ENCODE results near the gene MEA1. TPM values are rescaled to one million over a fixed set of nuclear protein-coding genes. Genes with fewer than 3 reads are reported as not detected.

The MEA1 gene
- total and polyA plus RNA-seq, 10 of the 15 experiments (the other 5 are each of a cell fraction or from before 2014, with no cell fraction given): 59.1 to 148 (median 96.4) TPM

- intact Hi-C loops (cut with micrococcal nuclease; ENCODE audit: unreplicated experiment): no loop called here
- Histone ChIP-seq H3K9ac (ENCODE audit: control insufficient read depth, insufficient read depth, low read length) (peak overlapping the region; percentile 73), H3K27me3 (replicated peaks in 1 of 2; ENCODE audit: control insufficient read depth in 2 of 2, insufficient read depth in 2 of 2, low read length in 1 of 2) (no peaks in the 10 kb centered on the region), H3K79me2 (ENCODE audit: control insufficient read depth, insufficient read depth, low read length) (peaks cover 23% of the 10 kb centered on the region), H3K27ac (ENCODE audit: control insufficient read depth, insufficient read depth) (peak overlapping the region; percentile 60), H3K36me3 (ENCODE audit: control insufficient read depth in 2 of 2, insufficient read depth in 2 of 2, low read length in 1 of 2) (peaks cover 15 to 17% of the 10 kb centered on the region in 2 experiments), H3K9me3 (replicated peaks; ENCODE audit: control insufficient read depth, insufficient read depth, low read length) (no peaks in the 10 kb centered on the region), H4K20me1 (ENCODE audit: control insufficient read depth, insufficient read depth) (no peaks in the 10 kb centered on the region), H3K4me2 (ENCODE audit: control insufficient read depth, insufficient read depth) (peak overlapping the region; percentile 98), H3K4me1 (ENCODE audit: control insufficient read depth, insufficient read depth, low read length) (peaks cover 7% of the 10 kb centered on the region), H3K4me3 (peak overlapping the region; percentile 85), H2AFZ (ENCODE audit: control insufficient read depth, low read depth, low read length) (peak overlapping the region; percentile 75)
- ChIA-PET CTCF (interaction anchor here (1.4 to 2.5 kb wide), 6 partner anchors 12 to 134 kb away, joined by 3 to 10 read pairs (median 4); partner anchors contain the start of gene PEX6), RAD21 (ENCODE audit: unreplicated experiment) (interaction anchor here (0.6 to 1.6 kb wide), 10 partner anchors 9 to 450 kb away, joined by 3 to 9 read pairs (median 4); partner anchors contain the start of genes CNPY3, CUL7, PEX6 and PPP2R5D), SMC1A (ENCODE audit: uncharacterized antibody, unreplicated experiment) (interaction anchor here (0.7 to 2.8 kb wide), 12 partner anchors 8 to 564 kb away, joined by 3 to 13 read pairs (median 5); partner anchors contain the start of genes CNPY3, CUL7, KLC4 and MRPL2), POLR2A (interaction anchor here (0.6 to 3.3 kb wide), 15 partner anchors 8 to 449 kb away, joined by 3 to 22 read pairs (median 8); partner anchors contain the start of genes CNPY3, CUL7, KLC4 and MRPL2)
- TF ChIP-seq EGR1 (IDR thresholded peaks at IDR 0.05; ENCODE audit: borderline replicate concordance in 1 of 2, low read depth in 2 of 2, low read length in 2 of 2) (peak in 1 of 2 experiments; percentile 18; a peak in 1 of 3 replicates), MLLT1 (IDR thresholded peaks at IDR 0.05) (peak; percentile 27; the same call in 1 of the 2 replicates), FOXM1 (IDR thresholded peaks at IDR 0.05; ENCODE audit: low read depth, low read length) (no peak), SPI1 (IDR thresholded peaks at IDR 0.05; ENCODE audit: borderline replicate concordance, insufficient read depth, low read depth, low read length) (peak; percentile 6; the same call in 1 of the 2 replicates), PAX8 (IDR thresholded peaks at IDR 0.05) (no peak)
- TF ChIP-seq, protein P1, sequence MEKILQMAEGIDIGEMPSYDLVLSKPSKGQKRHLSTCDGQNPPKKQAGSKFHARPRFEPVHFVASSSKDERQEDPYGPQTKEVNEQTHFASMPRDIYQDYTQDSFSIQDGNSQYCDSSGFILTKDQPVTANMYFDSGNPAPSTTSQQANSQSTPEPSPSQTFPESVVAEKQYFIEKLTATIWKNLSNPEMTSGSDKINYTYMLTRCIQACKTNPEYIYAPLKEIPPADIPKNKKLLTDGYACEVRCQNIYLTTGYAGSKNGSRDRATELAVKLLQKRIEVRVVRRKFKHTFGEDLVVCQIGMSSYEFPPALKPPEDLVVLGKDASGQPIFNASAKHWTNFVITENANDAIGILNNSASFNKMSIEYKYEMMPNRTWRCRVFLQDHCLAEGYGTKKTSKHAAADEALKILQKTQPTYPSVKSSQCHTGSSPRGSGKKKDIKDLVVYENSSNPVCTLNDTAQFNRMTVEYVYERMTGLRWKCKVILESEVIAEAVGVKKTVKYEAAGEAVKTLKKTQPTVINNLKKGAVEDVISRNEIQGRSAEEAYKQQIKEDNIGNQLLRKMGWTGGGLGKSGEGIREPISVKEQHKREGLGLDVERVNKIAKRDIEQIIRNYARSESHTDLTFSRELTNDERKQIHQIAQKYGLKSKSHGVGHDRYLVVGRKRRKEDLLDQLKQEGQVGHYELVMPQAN (conservative IDR thresholded peaks at IDR 0.05): peak; percentile 71
- no peak for DNase-seq (ENCODE audit: low read depth, low spot score)
- no peak for FAIRE-seq
- under 1% methylated on average over 25 of the region's 25 CpGs for WGBS (ENCODE audit: insufficient coverage, insufficient replicate concordance, low lambda C conversion rate, missing lambda C conversion rate)
- no TSS peak for BruUV-seq (replicated peaks)
- in situ Hi-C loops (cut with MboI): no loop called here
- ATAC-seq: peak; percentile 40
These were observed 476 bp downstream of the MEA1 start for GRCh38 chr6:43013097-43013842.
